Neuronal stem cell (in vitro differentiated cells): Measurements from ENCODE around the gene SYP.

Source experiments
- DNase-seq: peaks from one replicate; pipeline ENCODE4 v3.0.0-alpha.2; 2013; ENCODE audit warnings: low spot score
- H2AFZ ChIP-seq: one replicate; pipeline ENCODE4 v1.6.1; 2013; ENCODE audit warnings: mild to moderate bottlenecking, low read length, inconsistent platforms
- H2AK5ac ChIP-seq: 2 replicates; pipeline ENCODE4 v1.6.1; 2013; ENCODE audit warnings: low read depth, mild to moderate bottlenecking, inconsistent platforms, low read length, moderate library complexity, mixed read lengths
- H2BK120ac ChIP-seq: 2 replicates; pipeline ENCODE4 v1.6.1; 2013; ENCODE audit warnings: low read depth, mild to moderate bottlenecking, inconsistent platforms, low read length, moderate library complexity, mixed read lengths
- H2BK12ac ChIP-seq: one replicate; pipeline ENCODE4 v1.6.1; 2013; ENCODE audit warnings: low read length, inconsistent platforms
- H2BK15ac ChIP-seq: 2 replicates; pipeline ENCODE4 v1.6.1; 2013; ENCODE audit warnings: mild to moderate bottlenecking, low read length, inconsistent platforms, mixed read lengths
- H2BK5ac ChIP-seq: one replicate; pipeline ENCODE4 v1.6.1; 2013; ENCODE audit warnings: inconsistent platforms, mild to moderate bottlenecking, low read length, moderate library complexity
- H3K14ac ChIP-seq: one replicate; pipeline ENCODE4 v1.6.1; 2013; ENCODE audit warnings: low read length, inconsistent platforms
- H3K18ac ChIP-seq: 2 replicates; pipeline ENCODE4 v1.6.1; 2013; ENCODE audit warnings: low read length, inconsistent platforms
- H3K23ac ChIP-seq: 2 replicates; pipeline ENCODE4 v1.6.1; 2013; ENCODE audit warnings: low read depth, mild to moderate bottlenecking, mixed read lengths, low read length, inconsistent platforms; ENCODE audit not compliant: poor library complexity
- H3K27ac ChIP-seq: replicated peaks from 3 replicates; pipeline ENCODE4 v1.5.1; 2013; ENCODE audit warnings: low read length, inconsistent platforms
- H3K27me3 ChIP-seq, 3 experiments: 2 replicates each; pipeline ENCODE4 v1.6.1; 2013; ENCODE audit warnings: low read length in 3 of 3, mild to moderate bottlenecking in 2 of 3, inconsistent platforms in 1 of 3, low read depth in 1 of 3, mixed read lengths in 1 of 3, moderate library complexity in 1 of 3; ENCODE audit not compliant: control insufficient read depth in 3 of 3, insufficient read depth in 3 of 3
- H3K36me3 ChIP-seq, 2 donors: replicated peaks in 1 of 2; 2 replicates each; pipeline ENCODE4 v1.6.1; 2013; ENCODE audit warnings: low read length in 2 of 2; ENCODE audit not compliant: control insufficient read depth in 2 of 2, insufficient read depth in 2 of 2
- H3K4ac ChIP-seq: 2 replicates; pipeline ENCODE4 v1.6.1; 2013; ENCODE audit warnings: inconsistent platforms, mild to moderate bottlenecking, low read length, moderate library complexity
- H3K4me1 ChIP-seq, 2 donors: 1 replicate in 1 of 2; 2 replicates in 1 of 2; pipeline ENCODE4 v1.6.1; 2013; ENCODE audit warnings: low read length in 2 of 2, low read depth in 1 of 2; ENCODE audit not compliant: control insufficient read depth in 2 of 2, insufficient read depth in 1 of 2
- H3K4me2 ChIP-seq: one replicate; pipeline ENCODE4 v1.6.1; 2013; ENCODE audit warnings: mild to moderate bottlenecking, low read length, inconsistent platforms; ENCODE audit not compliant: insufficient read depth, poor library complexity, severe bottlenecking
- H3K4me3 ChIP-seq, 2 donors: 2 replicates each; pipeline ENCODE4 v1.5.1; 2013; ENCODE audit warnings: low read length in 2 of 2, mild to moderate bottlenecking in 2 of 2, inconsistent platforms in 1 of 2, moderate library complexity in 1 of 2
- H3K79me1 ChIP-seq: one replicate; pipeline ENCODE4 v1.6.1; 2013; ENCODE audit warnings: low read depth, mild to moderate bottlenecking, inconsistent platforms, low read length, moderate library complexity
- H3K9ac ChIP-seq: one replicate; pipeline ENCODE4 v1.6.1; 2013; ENCODE audit warnings: mild to moderate bottlenecking, low read depth, low read length, inconsistent platforms; ENCODE audit not compliant: poor library complexity
- H3K9me3 ChIP-seq, 2 donors: replicated peaks in 1 of 2; 2 replicates each; pipeline versions ENCODE3 to v1.6.1; 2013; ENCODE audit warnings: low read length in 2 of 2, mild to moderate bottlenecking in 2 of 2, inconsistent platforms in 1 of 2, low read depth in 1 of 2, mixed read lengths in 1 of 2, moderate library complexity in 1 of 2; ENCODE audit not compliant: control insufficient read depth in 2 of 2, insufficient read depth in 1 of 2
- H4K8ac ChIP-seq: one replicate; pipeline ENCODE4 v1.6.1; 2013; ENCODE audit warnings: low read depth, mild to moderate bottlenecking, inconsistent platforms, low read length, moderate library complexity
- H4K91ac ChIP-seq: one replicate; pipeline ENCODE4 v1.6.1; 2013; ENCODE audit warnings: low read length, low read depth, mild to moderate bottlenecking, inconsistent platforms; ENCODE audit not compliant: poor library complexity
- WGBS, 2 donors: extraction: QIAGEN DNeasy Blood & Tissue Kit; methylation state at CpG; one replicate each; pipeline ENCODE4 v1.1.7; 2013; ENCODE audit warnings: missing lambda C conversion rate in 2 of 2, mixed read lengths in 1 of 2; ENCODE audit not compliant: insufficient read length in 2 of 2, insufficient replicate concordance in 1 of 2; ENCODE audit errors: extremely low coverage in 2 of 2; 5-methylcytosine and 5-hydroxymethylcytosine counted together

The SYP gene

DNA sequence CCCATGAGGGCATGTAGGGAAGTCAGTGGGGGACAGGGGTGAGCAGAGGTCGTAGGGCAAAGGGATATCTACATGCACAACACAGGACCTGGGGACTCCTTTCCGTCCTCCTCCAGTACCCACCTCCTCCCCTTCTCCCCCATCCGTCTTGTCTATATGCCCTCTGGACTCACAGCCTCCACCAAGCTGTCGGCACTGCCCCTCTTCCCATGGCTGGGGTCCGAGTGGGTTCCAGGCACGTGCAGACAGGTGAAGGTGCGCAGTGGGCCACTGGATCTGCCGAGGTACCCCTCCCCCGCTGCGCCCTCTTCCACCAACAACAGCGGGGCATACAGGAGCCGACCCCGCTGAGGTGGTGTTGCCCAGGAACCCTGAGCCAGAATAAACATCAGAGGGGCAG, 5.5 kb upstream of the SYP start:
- Histone ChIP-seq H2AFZ (no peak overlapping the region), H3K4me2 (no peak overlapping the region), H3K36me3 (no peaks in the 10 kb centered on the region), H3K9ac (no peak overlapping the region), H3K9me3 (no peaks in the 10 kb centered on the region), H3K4ac (no peak overlapping the region), H3K14ac (no peak overlapping the region), H2BK15ac (no peak overlapping the region), H3K4me1 (peaks cover 0 to under 1% of the 10 kb centered on the region in 2 donors), H2BK12ac (no peak overlapping the region), H3K27ac (no peak overlapping the region), H4K8ac (no peak overlapping the region), H2BK120ac (no peak overlapping the region), H3K4me3 (peak overlapping the region in 1 of 2 donors; percentile 47), H3K27me3 (peaks cover 0 to 15% (median 0%) of the 10 kb centered on the region in 3 experiments), H2AK5ac (no peak overlapping the region), H4K91ac (no peak overlapping the region), H3K23ac (no peak overlapping the region), H3K79me1 (no peaks in the 10 kb centered on the region), H3K18ac (no peak overlapping the region), H2BK5ac (peak overlapping the region; percentile 24)
- no peak for DNase-seq
- WGBS, 2 donors: no CpG with 5 or more reads among the region's 13 CpGs

DNA sequence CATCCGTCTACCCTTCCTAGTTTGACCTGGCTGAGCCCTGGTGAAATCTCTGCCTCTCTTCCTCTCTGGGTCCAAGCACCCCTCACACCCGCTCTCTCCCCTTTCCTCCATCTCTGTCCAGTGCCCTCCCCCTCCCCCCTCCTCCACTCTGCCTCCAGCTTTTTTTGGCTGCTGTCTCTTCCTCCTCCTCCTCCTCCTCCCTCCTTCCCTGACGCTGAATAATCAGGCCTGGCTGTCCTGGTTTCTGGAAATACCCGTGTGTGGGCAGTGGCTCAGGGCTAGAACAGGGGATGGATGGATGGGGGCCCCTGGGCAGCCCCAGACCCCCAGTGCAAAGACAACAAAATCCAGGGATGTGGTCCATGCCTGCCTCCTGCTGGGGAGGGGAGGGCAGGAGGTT, 4.7 kb upstream of the SYP start:
- H3K4me2 ChIP-seq: no peak overlapping the region
- peaks cover 0 to 15% (median 0%) of the 10 kb centered on the region in 3 experiments for H3K27me3 ChIP-seq
- H3K79me1 ChIP-seq: no peaks in the 10 kb centered on the region
- H2AFZ ChIP-seq: no peak overlapping the region
- H2AK5ac ChIP-seq: no peak overlapping the region
- no peak overlapping the region for H2BK5ac ChIP-seq
- no peak overlapping the region for H3K23ac ChIP-seq
- H3K27ac ChIP-seq: no peak overlapping the region
- H2BK120ac ChIP-seq: no peak overlapping the region
- no CpG with 5 or more reads among the region's 4 CpGs for WGBS, 2 donors
- no peaks in the 10 kb centered on the region for H3K36me3 ChIP-seq
- H2BK15ac ChIP-seq: no peak overlapping the region
- no peak overlapping the region for H3K14ac ChIP-seq
- H3K9ac ChIP-seq: no peak overlapping the region
- H2BK12ac ChIP-seq: no peak overlapping the region
- peaks cover 0 to 2% of the 10 kb centered on the region in 2 donors for H3K4me1 ChIP-seq
- DNase-seq: no peak
- H4K8ac ChIP-seq: no peak overlapping the region
- H3K4me3 ChIP-seq: no peak overlapping the region
- H3K4ac ChIP-seq: no peak overlapping the region
- H4K91ac ChIP-seq: no peak overlapping the region
- no peak overlapping the region for H3K18ac ChIP-seq
- H3K9me3 ChIP-seq: no peaks in the 10 kb centered on the region

DNA sequence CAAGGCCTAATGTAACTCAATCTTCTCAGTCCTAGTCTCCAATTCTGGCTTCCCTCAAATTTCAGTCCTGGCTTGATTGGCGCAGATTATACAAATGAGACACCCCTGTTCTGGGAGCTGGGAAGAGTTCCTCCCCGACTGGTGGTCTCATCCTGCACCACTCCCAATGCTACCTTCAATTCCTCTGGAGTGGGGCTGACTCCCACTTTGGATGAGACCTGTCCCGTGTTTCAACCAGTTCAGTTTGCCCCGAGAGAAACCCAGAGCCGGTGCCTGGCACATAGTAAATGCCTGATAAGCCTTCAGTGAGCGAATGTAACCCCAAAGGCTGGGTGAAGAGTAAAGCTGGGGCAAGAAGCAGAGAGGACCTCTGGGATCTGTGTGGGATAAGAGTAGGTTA, 4.0 kb upstream of the SYP start:
- no peak overlapping the region for H2BK5ac ChIP-seq
- no peak overlapping the region for H2BK12ac ChIP-seq
- H2AFZ ChIP-seq: no peak overlapping the region
- H3K27ac ChIP-seq: no peak overlapping the region
- H3K9ac ChIP-seq: no peak overlapping the region
- H3K36me3 ChIP-seq: no peaks in the 10 kb centered on the region
- no peak overlapping the region for H4K91ac ChIP-seq
- no peak overlapping the region for H3K18ac ChIP-seq
- no peak overlapping the region for H3K4me3 ChIP-seq
- H3K27me3 ChIP-seq: peaks cover 0 to 15% (median 4%) of the 10 kb centered on the region in 3 experiments
- no peak for DNase-seq
- WGBS, 2 donors: no CpG with 5 or more reads among the region's 6 CpGs
- H3K14ac ChIP-seq: no peak overlapping the region
- H2AK5ac ChIP-seq: no peak overlapping the region
- no peaks in the 10 kb centered on the region for H3K79me1 ChIP-seq
- no peak overlapping the region for H2BK15ac ChIP-seq
- peaks cover 0 to 2% of the 10 kb centered on the region in 2 donors for H3K4me1 ChIP-seq
- no peak overlapping the region for H2BK120ac ChIP-seq
- H4K8ac ChIP-seq: no peak overlapping the region
- no peak overlapping the region for H3K23ac ChIP-seq
- H3K4ac ChIP-seq: no peak overlapping the region
- H3K4me2 ChIP-seq: no peak overlapping the region
- H3K9me3 ChIP-seq: no peaks in the 10 kb centered on the region

DNA sequence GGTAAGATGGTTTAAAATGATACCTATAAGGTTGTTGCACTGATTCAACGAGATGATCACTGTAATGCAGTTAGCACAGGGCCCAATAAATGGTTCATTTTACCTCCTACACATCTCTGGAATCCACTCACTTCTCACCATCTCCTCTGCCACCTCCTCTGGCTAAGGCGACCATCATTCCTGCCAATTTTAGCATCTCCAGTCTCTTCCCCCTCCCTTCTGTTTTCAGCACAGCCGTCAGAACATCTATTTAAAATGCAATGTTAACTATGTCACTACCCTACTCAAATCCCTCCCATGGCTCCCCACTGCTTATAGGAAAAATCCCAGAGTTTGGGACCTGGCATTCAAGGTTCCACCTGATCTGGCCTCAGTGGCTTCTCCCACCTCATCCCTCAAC, 3.5 kb upstream of the SYP start:
- no peak overlapping the region for H2BK5ac ChIP-seq
- no peak for DNase-seq
- no peak overlapping the region for H3K23ac ChIP-seq
- peaks cover 0 to 15% (median 9%) of the 10 kb centered on the region in 3 experiments for H3K27me3 ChIP-seq
- H2AFZ ChIP-seq: no peak overlapping the region
- H3K4me3 ChIP-seq: no peak overlapping the region
- no peak overlapping the region for H2AK5ac ChIP-seq
- H2BK15ac ChIP-seq: no peak overlapping the region
- H3K27ac ChIP-seq: no peak overlapping the region
- H3K4me2 ChIP-seq: no peak overlapping the region
- no peak overlapping the region for H3K14ac ChIP-seq
- H3K9ac ChIP-seq: no peak overlapping the region
- no peaks in the 10 kb centered on the region for H3K9me3 ChIP-seq
- H4K91ac ChIP-seq: no peak overlapping the region
- no peak overlapping the region for H3K4ac ChIP-seq
- no peak overlapping the region for H4K8ac ChIP-seq
- H2BK120ac ChIP-seq: no peak overlapping the region
- no CpG with 5 or more reads among the region's 3 CpGs for WGBS, 2 donors
- H3K18ac ChIP-seq: no peak overlapping the region
- peaks cover 0 to 2% of the 10 kb centered on the region in 2 donors for H3K4me1 ChIP-seq
- H2BK12ac ChIP-seq: no peak overlapping the region
- H3K36me3 ChIP-seq: no peaks in the 10 kb centered on the region
- H3K79me1 ChIP-seq: peaks cover 1% of the 10 kb centered on the region
